ENCODE data around the gene B3GALT5. TPM values are rescaled to one million over a fixed set of nuclear protein-coding genes. Genes with fewer than 3 reads are reported as not detected.

The B3GALT5 gene
- total RNA-seq, 1 donor from 2014 or later, result not detected

GRCh38 chr21:39610703-39611102 is 2.0 kb upstream of the B3GALT5 start:
- ChIA-PET POLR2A (no interaction called here), CTCF (no interaction called here)
- intact Hi-C loops (cut with micrococcal nuclease), result no loop called here
- Mint-ChIP-seq H3K9me3 (no peaks in the 10 kb centered on the region), H3K4me3 (no peak overlapping the region), H3K36me3 (ENCODE audit: low read depth) (no peaks in the 10 kb centered on the region), H3K27me3 (peaks cover 26% of the 10 kb centered on the region), H3K4me1 (peaks cover 6% of the 10 kb centered on the region), H3K27ac (no peak overlapping the region)
- DNase-seq, result no peak
- no peak for TF ChIP-seq CTCF (IDR thresholded peaks at IDR 0.05)
- no peak for ATAC-seq (ENCODE audit: low read depth)

- Mint-ChIP-seq H3K36me3 (ENCODE audit: low read depth) (no peaks in the 10 kb centered on the region), H3K4me3 (no peak overlapping the region), H3K9me3 (no peaks in the 10 kb centered on the region), H3K4me1 (peaks cover 6% of the 10 kb centered on the region), H3K27me3 (peaks cover 26% of the 10 kb centered on the region), H3K27ac (no peak overlapping the region)
- no peak for TF ChIP-seq CTCF (IDR thresholded peaks at IDR 0.05)
- ATAC-seq (ENCODE audit: low read depth), result no peak
- ChIA-PET CTCF (no interaction called here), POLR2A (no interaction called here)
- DNase-seq, result no peak
- intact Hi-C loops (cut with micrococcal nuclease), result no loop called here
Observed at GRCh38 chr21:39611551-39612190, 1.1 kb upstream of the B3GALT5 start.

GRCh38 chr21:39613041-39613934 is 548 bp downstream of the B3GALT5 start:
- no peak overlapping the region for H3K27ac Mint-ChIP-seq
- H3K27me3 Mint-ChIP-seq, result peaks cover 26% of the 10 kb centered on the region

GRCh38 chr21:39616211-39616772 is 3.6 kb downstream of the B3GALT5 start:
- H3K27ac Mint-ChIP-seq, result no peak overlapping the region
- CTCF ChIA-PET, result no interaction called here
- POLR2A ChIA-PET, result no interaction called here
- peaks cover 26% of the 10 kb centered on the region for H3K27me3 Mint-ChIP-seq
- no peak for DNase-seq
- intact Hi-C loops (cut with micrococcal nuclease), result no loop called here
- no peak for ATAC-seq (ENCODE audit: low read depth)
- no peak for TF ChIP-seq CTCF (IDR thresholded peaks at IDR 0.05)
- peaks cover 6% of the 10 kb centered on the region for H3K4me1 Mint-ChIP-seq
- H3K9me3 Mint-ChIP-seq, result no peaks in the 10 kb centered on the region
- H3K36me3 Mint-ChIP-seq (ENCODE audit: low read depth), result no peaks in the 10 kb centered on the region
- no peak overlapping the region for H3K4me3 Mint-ChIP-seq

More at GRCh38 chr21:39613041-39613934, 548 bp downstream of the B3GALT5 start:
- no peaks in the 10 kb centered on the region for H3K36me3 Mint-ChIP-seq (ENCODE audit: low read depth)
- no peak for ATAC-seq (ENCODE audit: low read depth)
- H3K4me3 Mint-ChIP-seq, result no peak overlapping the region
- ChIA-PET POLR2A (no interaction called here), CTCF (no interaction called here)
- H3K4me1 Mint-ChIP-seq, result peaks cover 6% of the 10 kb centered on the region
- DNase-seq, result no peak
- no peak for TF ChIP-seq CTCF (IDR thresholded peaks at IDR 0.05)
- H3K9me3 Mint-ChIP-seq, result no peaks in the 10 kb centered on the region
- intact Hi-C loops (cut with micrococcal nuclease), result no loop called here

- H3K9me3 Mint-ChIP-seq, result peaks cover 7% of the 10 kb centered on the region
- CTCF ChIA-PET, result no interaction called here
- no peaks in the 10 kb centered on the region for H3K36me3 Mint-ChIP-seq (ENCODE audit: low read depth)
- TF ChIP-seq CTCF (IDR thresholded peaks at IDR 0.05), result no peak
- ATAC-seq (ENCODE audit: low read depth) (no peak), DNase-seq (no peak)
- H3K27me3 Mint-ChIP-seq, result no peaks in the 10 kb centered on the region
- H3K4me1 Mint-ChIP-seq, result no peaks in the 10 kb centered on the region
- H3K27ac Mint-ChIP-seq, result no peak overlapping the region
- intact Hi-C loops (cut with micrococcal nuclease), result no loop called here
- POLR2A ChIA-PET, result no interaction called here
- no peak overlapping the region for H3K4me3 Mint-ChIP-seq
Observed at GRCh38 chr21:39620856-39621255, 8.1 kb downstream of the B3GALT5 start.
